HG03066 (cell line): ENCODE measurements around the gene NYNRIN.
"Not testable (repeated sequence)": the region's sequence is repeated elsewhere in the genome, so short reads cannot be mapped to it uniquely, and the experiment has no call there.

Experiments
- ATAC-seq: cut with Tn5 transposase; IDR thresholded peaks from one replicate; pipeline ENCODE4 v1.9.1; 2021; ENCODE audit warnings: low read depth; ENCODE audit not compliant: unreplicated experiment

The NYNRIN gene

DNA sequence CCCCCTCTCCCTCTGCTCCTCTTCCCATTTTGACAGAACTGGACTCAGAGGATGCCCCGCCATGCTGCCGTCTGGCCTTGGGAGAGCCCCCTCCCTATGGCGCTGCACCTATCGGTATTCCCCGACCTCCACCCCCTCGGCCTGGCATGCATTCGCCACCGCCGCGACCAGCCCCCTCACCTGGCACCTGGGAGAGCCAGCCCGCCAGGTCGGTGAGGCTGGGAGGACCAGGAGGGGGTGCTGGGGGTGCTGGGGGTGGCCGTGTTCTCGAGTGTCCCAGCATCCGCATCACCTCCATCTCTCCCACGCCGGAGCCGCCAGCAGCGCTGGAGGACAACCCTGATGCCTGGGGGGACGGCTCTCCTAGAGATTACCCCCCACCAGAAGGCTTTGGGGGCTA is 29.3 kb upstream of the NYNRIN start:
- ATAC-seq = no peak

DNA sequence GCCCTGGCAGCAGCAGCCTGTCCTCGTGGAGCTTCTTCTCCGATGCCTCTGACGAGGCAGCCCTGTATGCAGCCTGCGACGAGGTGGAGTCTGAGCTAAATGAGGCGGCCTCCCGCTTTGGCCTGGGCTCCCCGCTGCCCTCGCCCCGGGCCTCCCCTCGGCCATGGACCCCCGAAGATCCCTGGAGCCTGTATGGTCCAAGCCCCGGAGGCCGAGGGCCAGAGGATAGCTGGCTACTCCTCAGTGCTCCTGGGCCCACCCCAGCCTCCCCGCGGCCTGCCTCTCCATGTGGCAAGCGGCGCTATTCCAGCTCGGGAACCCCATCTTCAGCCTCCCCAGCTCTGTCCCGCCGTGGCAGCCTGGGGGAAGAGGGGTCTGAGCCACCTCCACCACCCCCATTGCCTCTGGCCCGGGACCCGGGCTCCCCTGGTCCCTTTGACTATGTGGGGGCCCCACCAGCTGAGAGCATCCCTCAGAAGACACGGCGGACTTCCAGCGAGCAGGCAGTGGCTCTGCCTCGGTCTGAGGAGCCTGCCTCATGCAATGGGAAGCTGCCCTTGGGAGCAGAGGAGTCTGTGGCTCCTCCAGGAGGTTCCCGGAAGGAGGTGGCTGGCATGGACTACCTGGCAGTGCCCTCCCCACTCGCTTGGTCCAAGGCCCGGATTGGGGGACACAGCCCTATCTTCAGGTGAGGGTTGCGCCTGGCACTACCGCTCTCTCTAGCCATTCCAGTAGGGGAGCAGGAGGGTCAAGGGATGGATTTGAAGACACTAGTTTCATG is 28.7 kb upstream of the NYNRIN start:
- ATAC-seq = no peak

DNA sequence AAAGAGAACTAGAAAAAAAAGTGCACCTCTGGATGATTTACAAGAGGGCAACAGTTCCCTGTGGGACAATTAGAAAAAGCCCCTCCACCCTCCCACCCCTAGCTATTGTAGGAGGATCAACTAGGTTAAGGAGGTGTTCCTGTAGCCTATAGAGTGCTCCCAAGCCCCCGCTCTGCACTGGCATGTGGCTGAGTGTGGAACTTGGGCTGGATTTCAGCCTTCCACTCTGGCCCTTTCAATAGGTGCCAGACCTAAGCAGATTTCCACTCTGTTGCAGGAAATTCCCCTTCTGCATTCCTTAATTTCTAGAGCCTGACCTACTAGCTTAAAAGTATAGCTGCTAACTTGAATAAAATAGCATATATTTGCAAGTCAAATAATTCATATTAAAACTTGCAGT is 28.1 kb upstream of the NYNRIN start:
- no peak for ATAC-seq

DNA sequence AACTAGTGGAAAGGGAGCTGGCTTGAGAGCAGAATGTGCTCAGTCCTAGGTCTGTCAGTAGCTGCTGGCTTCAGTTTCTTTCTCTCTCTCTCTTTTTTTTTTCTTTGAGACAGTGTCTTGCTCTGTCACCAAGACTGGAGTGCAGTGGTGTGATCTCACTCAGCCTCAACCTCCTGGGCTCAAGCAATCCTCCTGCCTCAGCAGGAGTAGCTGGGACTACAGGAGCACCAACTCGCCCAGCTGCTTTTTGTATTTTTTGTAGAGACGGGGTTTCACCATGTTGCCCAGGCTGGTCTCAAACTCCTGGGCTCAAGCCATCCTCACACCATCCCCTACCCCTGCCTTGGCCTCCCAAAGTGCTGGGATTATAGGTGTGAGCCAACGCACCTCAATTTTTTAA is 27.2 kb upstream of the NYNRIN start:
- not testable (repeated sequence) for ATAC-seq

DNA sequence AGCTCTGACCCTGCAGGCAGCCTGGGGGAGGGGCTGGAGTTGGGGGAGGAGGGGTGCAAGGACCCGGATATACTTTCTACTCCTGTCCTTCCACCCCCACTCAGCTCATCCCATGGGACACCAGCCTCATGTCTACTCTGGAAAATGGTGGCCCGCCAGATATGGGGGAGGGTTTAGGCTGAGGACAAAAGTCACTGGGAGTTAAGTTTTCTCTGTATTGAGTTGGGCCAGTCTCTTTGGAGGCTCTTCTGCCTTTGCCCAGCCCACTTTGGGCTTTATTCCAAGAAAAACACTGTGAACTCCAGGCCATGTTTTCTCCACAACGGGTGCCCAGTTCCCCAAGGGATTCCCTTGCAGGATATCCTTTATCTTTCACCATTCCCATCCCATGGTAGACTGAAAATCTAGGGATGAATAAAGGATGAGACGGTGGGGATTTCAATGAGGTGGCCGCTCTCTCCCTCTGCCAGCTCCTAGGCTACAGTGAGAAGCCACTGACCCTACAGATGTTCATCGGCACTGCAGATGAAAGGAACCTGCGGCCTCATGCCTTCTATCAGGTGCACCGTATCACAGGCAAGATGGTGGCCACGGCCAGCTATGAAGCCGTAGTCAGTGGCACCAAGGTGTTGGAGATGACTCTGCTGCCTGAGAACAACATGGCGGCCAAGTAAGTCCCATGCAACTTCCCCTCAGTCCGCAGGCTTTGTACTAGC is 25.9 kb upstream of the NYNRIN start:
- no peak for ATAC-seq

DNA sequence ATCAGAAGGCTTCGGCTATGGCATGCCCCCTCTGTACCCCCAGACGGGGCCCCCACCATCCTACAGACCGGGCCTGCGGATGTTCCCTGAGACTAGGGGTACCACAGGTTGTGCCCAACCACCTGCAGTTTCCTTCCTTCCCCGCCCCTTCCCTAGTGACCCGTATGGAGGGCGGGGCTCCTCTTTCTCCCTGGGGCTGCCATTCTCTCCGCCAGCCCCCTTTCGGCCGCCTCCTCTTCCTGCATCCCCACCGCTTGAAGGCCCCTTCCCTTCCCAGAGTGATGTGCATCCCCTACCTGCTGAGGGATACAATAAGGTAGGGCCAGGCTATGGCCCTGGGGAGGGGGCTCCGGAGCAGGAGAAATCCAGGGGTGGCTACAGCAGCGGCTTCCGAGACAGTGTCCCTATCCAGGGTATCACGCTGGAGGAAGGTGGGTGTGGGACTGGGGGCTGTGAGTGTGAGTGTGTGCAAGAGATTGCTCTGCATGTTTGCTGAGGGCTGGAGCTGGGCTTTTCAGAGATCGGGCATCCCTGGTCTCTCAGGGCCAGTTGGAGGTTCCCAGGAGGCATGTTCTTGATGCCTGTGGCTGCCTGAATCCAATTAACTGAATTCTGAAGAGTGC is 22.2 kb upstream of the NYNRIN start:
- no peak for ATAC-seq

DNA sequence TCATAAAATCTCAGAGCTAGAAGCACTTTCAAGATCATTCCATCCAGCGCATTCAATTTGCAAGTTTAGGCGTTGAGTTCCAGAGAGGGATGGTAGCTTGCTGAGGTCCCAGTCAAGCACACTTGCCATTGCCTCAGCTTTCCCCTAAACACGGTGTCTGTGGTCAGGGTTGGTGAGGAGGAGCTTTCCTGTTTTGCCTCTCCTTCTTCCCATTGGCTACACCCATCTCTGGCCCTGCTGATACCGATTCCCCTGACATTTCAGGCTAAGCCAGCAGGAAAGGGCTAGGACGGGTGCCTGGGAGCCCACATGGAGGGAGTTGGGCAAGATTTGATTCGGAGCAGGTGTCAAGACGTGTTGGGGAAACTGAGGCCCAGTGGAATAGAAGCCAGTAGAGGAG is 21.7 kb upstream of the NYNRIN start:
- no peak for ATAC-seq

DNA sequence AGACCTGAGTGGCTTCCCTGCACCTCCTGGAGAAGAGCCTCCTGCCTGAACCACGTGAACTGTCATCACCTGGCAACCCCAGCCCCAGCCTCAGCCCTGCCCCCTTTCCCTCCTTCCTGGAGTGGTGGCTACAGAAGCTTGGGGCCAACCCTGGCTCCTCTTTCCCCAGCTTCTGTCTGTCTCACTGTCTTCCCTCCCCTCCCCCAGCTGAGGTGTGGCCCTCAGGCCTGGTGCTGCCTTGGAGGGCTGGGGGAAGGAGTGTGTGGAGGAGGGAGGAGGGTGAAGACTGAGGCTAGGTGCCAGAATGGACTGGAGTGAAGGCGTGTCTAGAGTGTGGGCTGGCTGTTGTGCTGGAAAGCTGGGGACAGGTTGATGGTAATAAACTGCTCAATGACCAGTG is 21.1 kb upstream of the NYNRIN start:
- ATAC-seq = no peak

DNA sequence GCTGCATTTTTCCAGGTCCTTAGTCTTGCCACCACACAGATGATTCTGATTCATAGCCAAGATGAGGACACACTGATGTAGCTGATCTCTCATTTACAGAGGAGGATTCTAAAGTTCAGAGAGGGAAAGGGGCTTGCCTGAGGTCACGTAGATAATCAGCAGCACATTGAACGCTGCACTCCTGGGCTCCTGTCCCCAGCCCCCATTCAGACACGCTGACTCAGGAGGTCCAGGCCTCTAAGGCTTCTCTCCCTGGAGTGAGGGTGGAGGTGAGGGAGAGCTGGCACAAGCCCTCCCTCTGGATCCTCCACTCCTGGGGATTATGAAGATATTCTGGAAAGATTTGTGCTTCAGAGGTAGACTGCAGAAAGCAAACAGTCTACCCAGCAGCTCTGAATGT is 20.5 kb upstream of the NYNRIN start:
- ATAC-seq = no peak

DNA sequence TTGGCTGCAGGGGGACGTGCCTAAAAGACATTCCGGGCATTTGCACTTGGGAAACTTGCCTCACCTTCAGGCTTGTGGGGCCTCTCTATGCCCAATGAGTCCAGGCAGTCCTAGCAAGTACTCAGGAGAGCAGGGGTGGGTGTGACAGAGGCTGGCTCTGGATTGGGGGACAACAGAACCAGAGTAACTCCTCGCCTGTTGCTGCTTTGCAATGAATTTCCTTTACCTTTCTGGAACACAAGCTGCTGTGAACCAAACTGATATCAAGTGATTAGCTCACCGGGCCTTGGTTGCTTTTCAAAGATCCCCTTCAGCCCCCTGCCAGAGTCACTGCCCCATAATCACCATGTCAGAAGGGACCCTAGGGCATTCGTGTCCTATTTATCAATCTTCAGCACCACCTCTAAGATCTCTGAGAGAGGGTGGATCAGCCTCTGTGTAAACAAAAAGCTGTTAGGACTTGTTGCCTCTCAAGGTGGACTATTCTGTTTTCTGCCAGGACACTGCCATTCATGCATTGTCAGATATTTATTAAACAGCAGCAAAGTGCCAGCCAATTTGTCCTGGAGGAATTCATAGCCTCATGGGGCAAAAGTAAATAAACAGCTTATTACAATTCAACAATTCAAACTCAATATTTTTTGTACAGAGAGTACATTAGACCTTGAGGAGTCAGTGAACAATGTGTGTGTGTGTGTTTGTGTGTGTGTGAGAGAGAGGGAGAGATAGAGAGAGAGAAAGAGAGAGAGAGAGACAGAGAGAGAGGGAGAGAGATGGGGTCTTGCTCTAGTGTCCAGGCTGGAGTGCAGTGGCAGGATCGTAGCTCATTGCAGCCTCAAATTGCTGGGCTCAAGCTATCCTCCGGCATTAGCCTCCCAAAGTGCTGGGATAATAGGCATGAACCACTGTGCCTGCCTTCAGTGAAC is 19.6 kb upstream of the NYNRIN start:
- no peak for ATAC-seq

DNA sequence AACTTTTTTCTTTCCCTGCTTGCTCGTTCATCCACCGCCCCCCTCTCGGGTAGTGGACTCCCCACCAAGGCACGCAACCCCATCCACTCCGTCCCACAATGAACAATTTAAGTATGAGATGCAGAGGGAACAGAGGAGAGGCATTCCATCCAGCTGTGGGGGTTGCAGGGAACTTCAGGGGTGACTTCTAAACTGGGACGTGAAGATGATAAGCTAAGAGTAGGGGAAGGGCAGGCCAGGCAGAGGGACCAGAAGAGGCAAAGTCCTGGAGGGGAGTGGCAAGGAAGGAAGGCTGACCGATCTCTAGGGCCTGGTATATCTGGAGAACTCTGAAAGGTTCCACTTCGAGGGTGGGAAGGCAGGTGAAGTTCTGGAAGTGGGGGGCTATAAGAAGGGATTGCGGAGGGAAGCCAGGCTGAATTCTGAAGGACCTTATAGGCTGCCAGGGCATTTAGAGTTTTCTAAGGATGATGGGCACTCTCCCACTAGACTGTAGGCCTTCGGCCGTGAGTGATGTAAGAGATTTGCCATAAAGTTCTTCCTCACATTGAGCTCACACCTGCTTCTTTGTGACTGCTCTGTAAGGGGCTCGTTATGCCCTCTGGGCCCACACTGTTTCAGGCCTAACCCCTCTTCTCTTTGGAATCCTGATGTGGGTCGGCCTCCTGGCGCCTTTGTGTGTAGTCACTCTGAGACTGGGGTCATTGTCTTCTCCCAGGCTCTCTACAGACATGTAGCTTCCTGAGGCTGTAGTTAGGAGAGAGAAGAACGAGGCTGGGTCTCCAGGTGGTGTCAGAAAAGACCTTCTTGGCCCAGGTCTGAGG is 18.7 kb upstream of the NYNRIN start:
- no peak for ATAC-seq

DNA sequence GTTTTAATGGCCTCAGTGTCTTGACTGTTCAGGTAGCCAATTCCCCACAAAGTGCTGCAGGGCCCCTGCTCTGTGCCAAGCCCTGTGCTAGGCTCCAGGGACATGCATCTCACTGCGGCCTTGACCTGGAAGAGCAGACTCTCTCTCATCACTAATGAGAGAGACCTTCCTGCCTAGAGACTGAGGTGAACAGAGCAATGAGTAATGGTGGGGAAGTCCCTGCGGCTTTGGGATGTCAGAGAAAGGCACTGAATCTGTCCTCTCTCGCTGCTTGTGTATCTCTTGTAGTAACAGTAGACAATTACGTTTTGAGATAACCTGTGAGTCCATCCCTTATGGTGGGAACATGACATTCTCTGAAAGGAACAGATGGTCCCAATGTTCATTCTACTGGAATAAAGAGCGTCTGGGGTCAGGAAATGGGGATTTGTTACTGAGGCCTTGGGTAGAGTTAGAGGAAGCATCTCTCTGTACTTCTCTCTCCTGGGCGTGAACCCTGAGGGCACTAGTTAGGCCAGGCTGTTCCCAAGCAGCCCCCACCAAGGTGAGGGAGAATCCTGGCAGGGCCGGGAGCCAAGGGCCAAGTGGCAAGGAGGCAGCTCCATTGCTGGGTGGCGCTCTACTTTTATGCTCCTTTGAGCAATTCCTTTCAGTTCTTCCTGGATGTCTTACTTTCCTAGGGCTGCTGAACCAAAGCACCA is 17.3 kb upstream of the NYNRIN start:
- no peak for ATAC-seq

DNA sequence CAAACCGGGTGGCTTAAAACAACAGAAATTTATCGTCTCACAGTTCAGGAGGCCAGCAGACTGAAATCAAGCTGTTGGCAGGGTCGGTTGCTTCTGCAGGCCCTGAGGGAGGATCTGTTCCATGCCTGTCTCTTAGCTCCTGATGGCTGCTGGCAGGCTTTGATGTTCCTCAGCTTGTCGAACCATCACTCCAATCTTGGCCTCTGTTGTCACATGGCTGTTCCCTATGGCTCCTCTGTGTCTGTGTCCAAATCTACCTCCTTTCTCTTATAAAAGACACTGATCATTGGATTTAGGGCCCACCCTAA is 16.8 kb upstream of the NYNRIN start:
- no peak for ATAC-seq

DNA sequence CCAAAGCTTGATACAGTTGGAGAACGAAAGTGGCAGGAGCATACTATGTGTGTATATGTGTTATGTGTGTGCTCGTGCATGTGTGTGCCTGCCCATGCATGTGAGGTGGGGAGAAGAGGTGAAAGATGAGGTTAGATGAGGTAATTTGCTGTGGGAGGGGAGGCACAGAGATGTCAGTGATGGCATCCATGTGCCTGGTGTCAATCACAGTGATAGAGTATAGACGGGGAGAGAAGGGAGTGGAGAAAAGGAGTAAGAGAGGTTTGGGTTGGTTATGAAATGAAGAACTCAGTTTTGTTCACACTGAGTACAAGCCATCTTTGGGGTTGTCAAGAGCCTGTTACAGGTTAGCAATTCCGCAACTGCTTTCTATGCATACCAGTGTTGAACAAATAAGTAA is 14.6 kb upstream of the NYNRIN start:
- ATAC-seq = no peak

DNA sequence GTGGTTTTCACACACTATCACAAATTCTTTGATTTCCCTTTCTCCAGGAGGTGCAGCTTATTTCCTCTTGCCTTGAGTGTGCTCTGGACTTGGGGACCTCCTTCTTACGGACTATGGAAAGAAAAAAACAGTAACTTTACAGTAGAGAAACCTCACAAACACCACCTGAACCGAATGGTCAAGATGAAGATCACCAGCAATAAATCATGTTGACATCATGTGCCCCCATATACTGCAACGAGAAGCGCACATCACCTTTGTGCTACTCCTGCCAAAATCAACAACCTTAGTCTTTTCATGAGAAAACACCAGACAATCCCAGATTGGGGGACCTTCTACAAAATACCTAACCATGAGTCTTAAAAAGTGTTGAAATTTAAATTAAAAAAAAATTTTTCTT is 13.3 kb upstream of the NYNRIN start:
- no peak for ATAC-seq

DNA sequence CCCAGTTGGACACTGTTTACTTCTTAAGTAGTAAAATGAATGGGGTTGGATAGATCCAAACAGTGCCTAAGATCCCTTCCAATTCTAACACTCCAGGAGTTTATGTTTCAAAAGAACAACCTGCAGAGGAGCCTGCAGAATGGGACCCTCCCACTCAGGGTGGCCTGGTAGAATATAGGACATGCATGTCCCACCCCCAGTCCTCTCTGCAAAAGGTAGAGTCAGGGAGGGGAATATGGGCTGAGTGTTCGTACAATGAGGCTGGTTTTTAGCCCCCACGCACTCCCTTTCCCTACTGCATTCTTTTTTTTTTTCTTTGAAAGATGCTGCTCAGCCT is 11.8 kb upstream of the NYNRIN start:
- ATAC-seq = no peak

DNA sequence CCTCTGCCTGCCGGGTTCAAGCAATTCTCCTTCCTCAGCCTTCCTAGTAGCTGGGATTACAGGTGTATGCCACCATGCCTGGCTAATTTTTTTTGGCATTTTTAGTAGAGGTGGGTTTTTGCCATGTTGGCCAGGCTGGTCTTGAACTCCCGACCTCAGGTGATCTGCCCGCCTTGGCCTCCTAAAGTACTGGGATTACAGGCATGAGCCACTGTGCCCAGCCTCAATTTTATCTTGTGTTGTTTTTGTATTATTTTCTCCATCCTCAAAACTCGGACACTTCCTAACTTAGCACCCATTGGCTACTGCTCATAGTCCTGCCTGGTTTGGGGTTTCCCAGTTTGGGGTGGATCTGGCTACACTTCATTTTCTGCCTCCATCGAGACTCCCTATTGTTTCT is 11.2 kb upstream of the NYNRIN start:
- ATAC-seq = not testable (repeated sequence)

DNA sequence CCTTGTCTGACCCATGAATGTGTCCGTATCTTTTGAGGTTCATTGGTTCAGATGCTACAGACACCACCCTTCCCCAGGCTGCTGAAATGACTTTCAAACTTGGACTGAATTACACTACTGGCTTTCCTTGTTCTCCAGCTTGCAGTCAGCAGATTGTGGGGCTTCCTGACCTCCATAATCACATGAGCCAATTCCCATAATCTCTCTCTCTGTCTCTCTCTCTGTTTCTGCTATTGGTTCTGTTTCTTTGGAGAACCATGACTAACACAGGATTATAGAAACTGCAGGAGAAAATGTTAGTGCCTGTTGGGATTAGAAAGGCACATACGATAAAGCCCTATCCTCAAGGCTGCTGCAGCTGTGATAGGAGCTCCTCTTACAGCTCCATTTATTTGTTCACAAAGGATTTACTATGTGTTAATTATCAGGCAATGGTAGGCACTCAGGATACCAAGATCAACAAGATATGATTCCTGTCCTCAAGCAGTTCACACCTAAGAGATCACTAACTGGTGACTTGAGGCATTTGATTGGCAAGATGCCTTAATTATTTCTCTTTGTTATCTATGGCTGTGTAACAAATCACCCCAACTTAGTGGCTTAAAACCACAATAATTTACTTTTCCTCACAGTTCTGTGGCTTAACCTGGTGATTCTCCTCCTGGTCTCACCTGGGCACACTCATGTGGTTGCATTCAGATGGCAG is 10.2 kb upstream of the NYNRIN start:
- ATAC-seq = no peak

DNA sequence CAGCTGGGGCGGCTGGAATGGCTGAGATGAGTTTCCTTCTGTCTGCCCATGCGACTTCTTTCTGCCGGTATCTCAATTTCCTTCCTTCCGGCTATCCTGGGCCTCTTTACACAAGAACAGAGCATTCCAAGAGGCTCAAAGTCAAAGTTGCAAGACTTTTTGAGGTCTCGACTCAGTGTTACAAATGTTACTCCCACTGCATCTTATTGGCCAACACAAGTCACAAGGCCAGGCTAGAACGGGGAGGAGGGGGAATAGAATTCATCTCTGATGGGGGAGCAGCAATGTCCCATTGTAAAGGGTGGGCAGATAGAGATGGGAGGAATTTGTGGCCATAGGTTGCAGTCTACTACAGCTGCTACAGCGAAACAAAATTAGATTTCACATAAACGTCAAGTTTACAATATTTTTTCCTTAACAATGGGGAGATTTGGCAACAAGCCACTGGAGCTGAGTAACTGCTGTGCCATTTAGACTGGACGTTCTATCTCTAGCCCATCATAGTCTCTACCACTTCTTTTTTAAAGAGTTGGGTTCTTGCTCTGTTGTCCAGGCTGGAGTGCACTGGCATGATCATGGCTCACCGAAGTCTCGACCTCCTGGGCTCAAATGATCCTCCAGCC is 9.5 kb upstream of the NYNRIN start:
- no peak for ATAC-seq
